SK-N-SH treated with all-trans-retinoic acid at 6 μM for 48 hours (cell line): Measurements from ENCODE around the gene PLPP7.
"Not testable (repeated sequence)": the region's sequence is repeated elsewhere in the genome, so short reads cannot be mapped to it uniquely, and the experiment has no call there.

Experiments
- ATAC-seq: fragments of 200-7000 bp; cut with Tn5 transposase; 3 replicates; pipeline ENCODE4 v1.9.1; 2020; ENCODE audit warnings: mild to moderate bottlenecking, moderate library complexity
- ARNTL ChIP-seq: fragments of 450-650 bp; formaldehyde crosslinking; IDR thresholded peaks from 2 replicates; pipeline ENCODE4 v1.5.0; 2020; ENCODE audit warnings: low read depth, mild to moderate bottlenecking, moderate library complexity, borderline replicate concordance
- BACH2 ChIP-seq: fragments of 250-450 bp; sonication (Bioruptor Pico); IDR thresholded peaks from 2 replicates; pipeline ENCODE4 v1.9.0; 2021; ENCODE audit warnings: mild to moderate bottlenecking, borderline replicate concordance
- CSDC2 ChIP-seq: fragments of 250-450 bp; sonication (Bioruptor Pico); IDR thresholded peaks from 2 replicates; pipeline ENCODE4 v1.5.0; 2020; ENCODE audit warnings: mild to moderate bottlenecking, moderate library complexity
- CSRNP3 ChIP-seq: fragments of 250-450 bp; sonication (Bioruptor Pico); IDR thresholded peaks from 2 replicates; pipeline ENCODE4 v1.5.1; 2021; ENCODE audit warnings: mild to moderate bottlenecking, moderate library complexity
- ESRRG ChIP-seq: fragments of 250-450 bp; sonication (Bioruptor Pico); IDR thresholded peaks from 2 replicates; pipeline ENCODE4 v1.6.1; 2021; ENCODE audit warnings: mild to moderate bottlenecking
- PATZ1 ChIP-seq: fragments of 250-450 bp; sonication (Bioruptor Pico); IDR thresholded peaks from 2 replicates; pipeline ENCODE4 v1.8.0; 2020; ENCODE audit warnings: mild to moderate bottlenecking, moderate library complexity, borderline replicate concordance
- POU6F1 ChIP-seq: fragments of 250-450 bp; sonication (Bioruptor Pico); IDR thresholded peaks from 2 replicates; pipeline ENCODE4 v1.8.0; 2021; ENCODE audit warnings: low read depth, mild to moderate bottlenecking, moderate library complexity, borderline replicate concordance
- PPARA ChIP-seq: fragments of 250-450 bp; sonication (Bioruptor Pico); IDR thresholded peaks from 2 replicates; pipeline ENCODE4 v1.5.0; 2020; ENCODE audit warnings: mild to moderate bottlenecking, borderline replicate concordance
- RARB ChIP-seq: fragments of 250-450 bp; sonication (Bioruptor Pico); IDR thresholded peaks from 2 replicates; pipeline ENCODE4 v1.8.0; 2021; ENCODE audit warnings: mild to moderate bottlenecking, moderate library complexity
- SNAI2 ChIP-seq: fragments of 250-450 bp; sonication (Bioruptor Pico); IDR thresholded peaks from 2 replicates; pipeline ENCODE4 v1.5.0; 2020; ENCODE audit warnings: mild to moderate bottlenecking, moderate library complexity
- TCF4 ChIP-seq: fragments of 250-450 bp; sonication (Bioruptor Pico); IDR thresholded peaks from 2 replicates; pipeline ENCODE4 v1.8.0; 2021; ENCODE audit warnings: mild to moderate bottlenecking, moderate library complexity, borderline replicate concordance
- TOX ChIP-seq: fragments of 250-450 bp; sonication (Bioruptor Pico); IDR thresholded peaks from 2 replicates; pipeline ENCODE4 v1.8.0; 2021; ENCODE audit warnings: mild to moderate bottlenecking, moderate library complexity, borderline replicate concordance
- ZC3H10 ChIP-seq: fragments of 250-450 bp; sonication (Bioruptor Pico); IDR thresholded peaks from 2 replicates; pipeline ENCODE4 v1.5.1; 2021; ENCODE audit warnings: mild to moderate bottlenecking, moderate library complexity
- ZFP3 ChIP-seq: fragments of 250-450 bp; sonication (Bioruptor Pico); IDR thresholded peaks from 2 replicates; pipeline ENCODE4 v1.5.0; 2020; ENCODE audit warnings: mild to moderate bottlenecking, moderate library complexity
- ZNF565 ChIP-seq: fragments of 450-650 bp; formaldehyde crosslinking; conservative IDR thresholded peaks from 2 replicates; pipeline ENCODE4 v1.5.0; 2020; ENCODE audit warnings: low read depth, mild to moderate bottlenecking, moderate library complexity
- ZNF8 ChIP-seq: fragments of 450-650 bp; formaldehyde crosslinking; IDR thresholded peaks from 2 replicates; pipeline ENCODE4 v1.5.0; 2020; ENCODE audit warnings: mild to moderate bottlenecking, moderate library complexity
- TF ChIP-seq, protein P1 (sequence below): fragments of 250-450 bp; sonication (Bioruptor Pico); IDR thresholded peaks from 2 replicates; pipeline ENCODE4 v1.5.1; 2020; ENCODE audit warnings: low read depth, mild to moderate bottlenecking, moderate library complexity

PLPP7 gene

DNA sequence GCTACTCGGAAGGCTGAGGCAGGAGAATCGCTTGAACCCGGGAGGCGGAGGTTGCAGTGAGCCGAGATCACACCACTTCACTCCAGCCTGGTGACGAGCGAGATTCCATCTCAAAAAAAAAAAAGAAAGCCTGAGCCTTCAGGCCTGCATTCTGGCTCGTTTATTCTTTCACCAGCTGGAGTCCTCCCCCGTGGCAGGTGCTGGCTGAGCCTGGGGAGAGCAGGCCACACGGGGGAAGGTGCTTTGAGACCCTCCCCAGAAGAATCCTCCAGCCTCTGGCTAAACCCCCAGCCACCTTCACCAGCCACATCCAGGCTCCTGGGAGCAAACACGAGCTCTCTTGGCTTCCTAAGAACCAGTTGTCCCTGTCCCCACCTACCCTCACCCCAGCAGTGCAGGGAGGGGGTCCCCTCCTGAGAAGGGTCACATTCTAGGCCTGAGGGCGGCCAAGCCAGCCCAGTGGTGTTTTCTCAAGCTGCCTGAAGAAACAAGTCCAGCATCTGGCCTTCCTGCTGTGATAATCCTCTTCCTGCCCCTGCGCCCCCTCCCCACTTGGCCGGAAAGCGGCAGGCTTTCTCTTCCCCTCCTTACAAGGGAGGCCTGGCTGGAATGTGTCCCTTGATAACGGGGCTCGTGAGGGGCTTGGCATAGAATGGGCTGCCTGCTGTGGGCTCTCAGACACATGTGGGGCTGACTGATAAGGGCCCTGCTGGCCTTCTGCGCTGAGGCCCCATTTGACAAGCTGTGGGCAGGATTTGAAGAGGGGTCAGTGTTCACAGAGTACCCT, 41.5 kb downstream of the PLPP7 start:
- TF ChIP-seq, protein P1, sequence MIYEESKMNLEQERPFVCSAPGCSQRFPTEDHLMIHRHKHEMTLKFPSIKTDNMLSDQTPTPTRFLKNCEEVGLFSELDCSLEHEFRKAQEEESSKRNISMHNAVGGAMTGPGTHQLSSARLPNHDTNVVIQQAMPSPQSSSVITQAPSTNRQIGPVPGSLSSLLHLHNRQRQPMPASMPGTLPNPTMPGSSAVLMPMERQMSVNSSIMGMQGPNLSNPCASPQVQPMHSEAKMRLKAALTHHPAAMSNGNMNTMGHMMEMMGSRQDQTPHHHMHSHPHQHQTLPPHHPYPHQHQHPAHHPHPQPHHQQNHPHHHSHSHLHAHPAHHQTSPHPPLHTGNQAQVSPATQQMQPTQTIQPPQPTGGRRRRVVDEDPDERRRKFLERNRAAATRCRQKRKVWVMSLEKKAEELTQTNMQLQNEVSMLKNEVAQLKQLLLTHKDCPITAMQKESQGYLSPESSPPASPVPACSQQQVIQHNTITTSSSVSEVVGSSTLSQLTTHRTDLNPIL, result no peak
- TF ChIP-seq ZNF565 (CRISPR knock-in tag), result no peak
- TF ChIP-seq RARB (CRISPR knock-in tag), result no peak
- no peak for TF ChIP-seq ESRRG (CRISPR knock-in tag)
- TF ChIP-seq CSRNP3 (CRISPR knock-in tag), result no peak
- TF ChIP-seq PPARA, result no peak
- no peak for TF ChIP-seq ARNTL (CRISPR knock-in tag)
- no peak for TF ChIP-seq ZFP3
- no peak for TF ChIP-seq CSDC2
- no peak for ATAC-seq

- not testable (repeated sequence) for ATAC-seq
Measured at GRCh38 chr9:131331996-131332395, 42.5 kb downstream of the PLPP7 start.

GRCh38 chr9:131333771-131334628, 44.5 kb downstream of the PLPP7 start:
- no peak for ATAC-seq
- TF ChIP-seq ARNTL (CRISPR knock-in tag), result no peak

GRCh38 chr9:131334629-131335367, 45.3 kb downstream of the PLPP7 start:
- no peak; the same call in 2 of the 3 replicates for ATAC-seq
- TF ChIP-seq BACH2 (CRISPR knock-in tag) (no peak), TCF4 (no peak), PATZ1 (CRISPR knock-in tag) (no peak), RARB (CRISPR knock-in tag) (no peak), ESRRG (CRISPR knock-in tag) (no peak), ZFP3 (no peak), ZC3H10 (no peak), SNAI2 (CRISPR knock-in tag) (no peak), TOX (CRISPR knock-in tag) (no peak), ZNF565 (CRISPR knock-in tag) (no peak)

DNA sequence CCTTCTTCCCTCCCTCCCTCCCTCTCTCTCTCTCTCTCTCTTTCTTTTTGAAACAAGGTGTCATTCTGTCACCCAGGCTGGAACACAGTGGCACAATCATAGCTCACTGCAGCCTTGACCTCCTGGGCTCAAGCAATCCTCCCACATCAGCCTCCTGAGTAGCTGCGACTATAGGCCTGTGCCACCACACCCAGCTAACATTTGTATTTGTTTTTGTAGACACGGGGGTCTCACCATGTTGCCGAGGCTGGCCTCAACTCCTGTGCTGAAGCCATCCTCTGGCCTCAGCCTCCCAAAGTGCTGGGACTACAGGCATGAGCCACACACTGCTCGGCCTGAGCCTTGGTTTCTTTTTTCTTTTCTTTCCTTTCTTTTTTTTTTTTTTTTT, 45.8 kb downstream of the PLPP7 start:
- no peak for ATAC-seq
- TF ChIP-seq ZNF8 (CRISPR knock-in tag) (no peak), POU6F1 (no peak), BACH2 (CRISPR knock-in tag) (no peak), ZNF565 (CRISPR knock-in tag) (no peak), TCF4 (no peak), ARNTL (CRISPR knock-in tag) (no peak), SNAI2 (CRISPR knock-in tag) (no peak), PATZ1 (CRISPR knock-in tag) (no peak)
- TF ChIP-seq, all 23 proteins: peak for 0
